Measurements from ENCODE around the gene TMED4. TPM values are rescaled to one million over a fixed set of nuclear protein-coding genes. Genes with fewer than 3 reads are reported as not detected.

Gene TMED4
- polyA plus RNA-seq, 1 donor (not counting 4 experiments of a cell fraction or from before 2014, with no cell fraction given): 45.8 TPM

DNA sequence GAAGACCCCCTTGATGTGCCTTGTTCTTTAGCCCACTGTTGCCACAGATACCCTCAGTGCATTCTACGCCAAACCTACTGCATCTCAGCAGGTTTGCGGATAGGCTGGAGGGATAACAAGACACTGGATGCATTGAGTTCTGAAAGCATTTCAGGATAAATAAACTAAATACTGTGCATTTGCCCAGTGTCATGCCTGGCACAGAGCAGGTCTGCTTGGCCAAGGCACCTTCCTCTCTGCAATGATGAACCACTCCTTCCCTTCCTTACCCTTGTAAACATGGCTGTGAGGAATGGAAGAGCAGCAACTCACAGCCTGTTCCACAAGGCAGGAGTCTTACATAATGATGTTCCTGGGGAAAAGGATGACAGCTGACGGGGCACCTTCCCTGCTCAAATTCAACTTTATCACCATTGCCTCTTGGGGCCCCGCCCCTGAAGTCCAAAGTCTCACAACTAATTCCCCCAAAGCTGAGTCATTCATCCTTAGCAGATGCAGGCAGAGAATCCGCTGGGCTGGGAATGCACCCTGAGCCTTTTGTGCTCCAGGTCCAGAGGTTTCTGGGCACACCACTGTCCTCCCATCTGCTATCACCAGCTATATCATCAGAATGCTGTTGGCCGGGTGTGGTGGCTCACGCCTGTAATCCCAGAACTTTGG is 19.9 kb downstream of the TMED4 start:
- Histone ChIP-seq H3K4me3 (ENCODE audit: control insufficient read depth in 2 of 3, extremely low read depth in 1 of 3, insufficient read depth in 2 of 3, low read depth in 1 of 3, low read length in 3 of 3) (no peak overlapping the region), H3K9ac (ENCODE audit: control insufficient read depth, extremely low read depth, insufficient read depth, low read length) (no peak overlapping the region), H3K9me3 (ENCODE audit: control insufficient read depth, low read depth, low read length) (no peaks in the 10 kb centered on the region), H3K27ac (ENCODE audit: control insufficient read depth, insufficient read depth, low read length) (no peak overlapping the region), H2AFZ (ENCODE audit: control insufficient read depth, low read length) (no peak overlapping the region), H3K36me3 (ENCODE audit: control insufficient read depth in 2 of 2, extremely low read depth in 1 of 2, insufficient read depth in 2 of 2, low read length in 2 of 2) (peaks cover 13 to 22% of the 10 kb centered on the region in 2 experiments), H3K4me2 (ENCODE audit: control insufficient read depth, extremely low read depth, insufficient read depth, low read depth, low read length) (no peak overlapping the region), H3K9me1 (ENCODE audit: control insufficient read depth, extremely low read depth, insufficient read depth, low read length) (peaks cover 3% of the 10 kb centered on the region), H3K79me2 (ENCODE audit: control insufficient read depth, insufficient read depth, low read length) (peaks cover 2% of the 10 kb centered on the region), H3K27me3 (ENCODE audit: control insufficient read depth, extremely low read depth, insufficient read depth, low read length) (no peaks in the 10 kb centered on the region), H3K4me1 (ENCODE audit: control insufficient read depth, extremely low read depth, insufficient read depth, low read length) (no peaks in the 10 kb centered on the region), H4K20me1 (ENCODE audit: control insufficient read depth, extremely low read depth, insufficient read depth, low read length) (peaks cover 2% of the 10 kb centered on the region)
- DNase-seq (ENCODE audit: low read depth, low spot score) (no peak), FAIRE-seq (no peak)
- dilution Hi-C loops (cut with MboI; ENCODE audit: extremely low pct_ligation_motif_present, low sequenced_read_pairs): no loop called here
- TF ChIP-seq CTCF (optimal IDR thresholded peaks at IDR 0.05 in 1 of 3, IDR thresholded peaks at IDR 0.05 in 1 of 3, conservative IDR thresholded peaks at IDR 0.05 in 1 of 3; ENCODE audit: extremely low read depth in 1 of 3, insufficient read depth in 2 of 3, low read length in 3 of 3) (no peak), EZH2 (IDR thresholded peaks at IDR 0.05; ENCODE audit: low read length) (no peak)

- no peak overlapping the region for H3K9ac ChIP-seq (ENCODE audit: control insufficient read depth, extremely low read depth, insufficient read depth, low read length)
- peaks cover 12 to 22% of the 10 kb centered on the region in 2 experiments for H3K36me3 ChIP-seq (ENCODE audit: control insufficient read depth in 2 of 2, extremely low read depth in 1 of 2, insufficient read depth in 2 of 2, low read length in 2 of 2)
- no peaks in the 10 kb centered on the region for H3K4me1 ChIP-seq (ENCODE audit: control insufficient read depth, extremely low read depth, insufficient read depth, low read length)
- TF ChIP-seq EZH2 (IDR thresholded peaks at IDR 0.05; ENCODE audit: low read length) (no peak), CTCF (optimal IDR thresholded peaks at IDR 0.05 in 1 of 3, IDR thresholded peaks at IDR 0.05 in 1 of 3, conservative IDR thresholded peaks at IDR 0.05 in 1 of 3; ENCODE audit: extremely low read depth in 1 of 3, insufficient read depth in 2 of 3, low read length in 3 of 3) (no peak)
- DNase-seq (ENCODE audit: low read depth, low spot score): no peak
- peaks cover 3% of the 10 kb centered on the region for H3K9me1 ChIP-seq (ENCODE audit: control insufficient read depth, extremely low read depth, insufficient read depth, low read length)
- no peak for FAIRE-seq
- dilution Hi-C loops (cut with MboI; ENCODE audit: extremely low pct_ligation_motif_present, low sequenced_read_pairs): no loop called here
- H3K9me3 ChIP-seq (ENCODE audit: control insufficient read depth, low read depth, low read length): no peaks in the 10 kb centered on the region
- H3K27ac ChIP-seq (ENCODE audit: control insufficient read depth, insufficient read depth, low read length): no peak overlapping the region
- peaks cover 2% of the 10 kb centered on the region for H3K79me2 ChIP-seq (ENCODE audit: control insufficient read depth, insufficient read depth, low read length)
- H3K27me3 ChIP-seq (ENCODE audit: control insufficient read depth, extremely low read depth, insufficient read depth, low read length): no peaks in the 10 kb centered on the region
- H4K20me1 ChIP-seq (ENCODE audit: control insufficient read depth, extremely low read depth, insufficient read depth, low read length): peaks cover 2% of the 10 kb centered on the region
- no peak overlapping the region for H2AFZ ChIP-seq (ENCODE audit: control insufficient read depth, low read length)
- no peak overlapping the region for H3K4me2 ChIP-seq (ENCODE audit: control insufficient read depth, extremely low read depth, insufficient read depth, low read depth, low read length)
- no peak overlapping the region for H3K4me3 ChIP-seq (ENCODE audit: control insufficient read depth in 2 of 3, extremely low read depth in 1 of 3, insufficient read depth in 2 of 3, low read depth in 1 of 3, low read length in 3 of 3)
Measured at GRCh38 chr7:44561481-44561880, 20.6 kb downstream of the TMED4 start.

Measured in keratinocyte (primary cell).